Skeletal muscle tissue (tissue), 4 donors: ENCODE results near the gene SLC13A5. TPM values are rescaled to one million over a fixed set of nuclear protein-coding genes. Genes with fewer than 3 reads are reported as not detected.

Experiments used
- H3K27ac ChIP-seq: one replicate; pipeline ENCODE4 v1.7.0; 2013; ENCODE audit warnings: mild to moderate bottlenecking, low read depth, low read length, inconsistent platforms
- H3K27me3 ChIP-seq, 3 donors: one replicate each; pipeline ENCODE4 v1.7.0; 2013; ENCODE audit warnings: low read length in 3 of 3; ENCODE audit not compliant: control insufficient read depth in 3 of 3, insufficient read depth in 3 of 3
- H3K36me3 ChIP-seq, 3 donors: one replicate each; pipeline ENCODE4 v1.7.0; 2013; ENCODE audit warnings: low read length in 3 of 3; ENCODE audit not compliant: control insufficient read depth in 3 of 3, insufficient read depth in 3 of 3
- H3K4me1 ChIP-seq, 3 donors: one replicate each; pipeline ENCODE4 v1.7.0; 2013; ENCODE audit warnings: low read length in 3 of 3, mild to moderate bottlenecking in 3 of 3; ENCODE audit not compliant: control insufficient read depth in 3 of 3, insufficient read depth in 3 of 3
- H3K4me3 ChIP-seq, 3 donors: one replicate each; pipeline ENCODE4 v1.7.0; 2013; ENCODE audit warnings: low read length in 3 of 3
- H3K9ac ChIP-seq, 3 donors: one replicate each; pipeline ENCODE4 v1.7.0; 2013; ENCODE audit warnings: low read length in 3 of 3, mild to moderate bottlenecking in 3 of 3, moderate library complexity in 2 of 3, low read depth in 1 of 3
- H3K9me3 ChIP-seq, 3 donors: one replicate each; pipeline ENCODE4 v1.7.0; 2013; ENCODE audit warnings: low read length in 3 of 3; ENCODE audit not compliant: control insufficient read depth in 3 of 3
- total RNA-seq: library from RNA; depleted of rRNA; stranded (reverse); fragments of >200 nt; gene quantifications from one replicate; pipeline ENCODE4 v1.2.3, GENCODE V29; 2014
- donor health status: Osteomylitis.

Gene SLC13A5
- total RNA-seq, 1 donor from 2014 or later: not detected

DNA sequence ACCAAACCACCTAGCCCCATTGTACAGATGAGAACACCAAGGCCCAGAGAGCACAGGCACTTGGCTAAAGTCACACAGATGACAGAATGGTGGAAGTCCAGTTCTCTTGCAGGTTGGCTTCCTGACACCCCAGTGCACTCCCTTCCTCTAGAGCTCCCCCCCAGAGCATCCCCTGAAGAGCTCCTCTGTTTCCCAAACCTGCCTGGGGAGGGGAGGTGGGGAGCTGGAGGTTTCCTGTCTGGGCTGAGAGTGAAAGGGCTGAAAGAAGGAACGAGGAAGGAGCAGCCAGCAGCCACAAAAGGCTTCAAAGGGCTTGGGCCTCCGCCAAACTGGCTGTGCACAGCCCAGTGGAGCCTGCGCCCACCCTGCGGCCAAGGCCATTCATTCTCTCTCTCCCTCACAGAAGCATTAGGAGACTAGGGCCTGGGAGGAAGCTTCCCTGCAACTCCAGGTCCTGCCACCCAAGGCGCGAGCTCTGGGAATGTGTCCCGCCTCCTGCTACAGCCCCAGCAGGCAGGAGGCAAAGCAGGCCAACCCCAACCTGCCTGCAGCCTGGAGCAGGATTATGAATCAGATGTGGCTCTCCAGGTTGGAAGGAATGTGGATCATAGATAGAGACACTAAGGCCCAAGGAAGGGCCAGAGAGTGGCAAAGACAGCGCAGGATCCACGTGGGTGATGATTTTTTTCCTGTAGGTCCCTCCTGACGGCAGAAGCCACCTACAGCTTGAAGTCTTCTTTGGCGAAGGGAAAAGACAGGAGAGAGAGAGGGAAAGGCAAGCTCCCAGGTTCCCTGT is 913 bp downstream of the SLC13A5 start:
- H3K9me3 ChIP-seq: peaks cover 3 to 7% (median 3%) of the 10 kb centered on the region in 3 donors
- H3K4me1 ChIP-seq: peaks cover 0 to 8% (median 4%) of the 10 kb centered on the region in 3 donors
- H3K4me3 ChIP-seq: no peak overlapping the region

DNA sequence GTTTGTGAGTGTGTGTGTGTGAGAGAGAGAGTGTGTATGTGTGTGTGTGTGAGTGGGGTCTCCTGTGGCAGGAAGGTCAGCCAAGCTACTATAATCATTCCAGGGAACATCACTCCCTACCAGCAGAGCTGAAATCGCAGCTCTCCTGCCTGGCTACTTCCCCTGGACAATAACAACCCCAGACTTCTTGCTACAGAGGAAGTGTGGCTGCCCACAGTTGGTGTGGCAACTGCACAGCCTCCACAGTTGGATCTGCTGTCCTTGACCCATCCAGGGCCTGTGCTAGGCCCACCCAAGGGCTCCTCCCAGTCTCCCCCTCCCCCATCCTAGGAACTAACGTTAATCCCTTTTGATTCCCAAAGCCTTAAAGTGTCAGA is 1.5 kb downstream of the SLC13A5 start:
- Histone ChIP-seq H3K9ac (no peak overlapping the region), H3K27me3 (peaks cover 32 to 52% (median 49%) of the 10 kb centered on the region in 3 donors), H3K4me1 (peaks cover 0 to 8% (median 4%) of the 10 kb centered on the region in 3 donors), H3K4me3 (no peak overlapping the region), H3K27ac (no peak overlapping the region), H3K36me3 (no peaks in the 10 kb centered on the region), H3K9me3 (peaks cover 3 to 7% (median 3%) of the 10 kb centered on the region in 3 donors)

More for the DNA sequence above, 913 bp downstream of the SLC13A5 start:
- Histone ChIP-seq H3K9ac (no peak overlapping the region), H3K27ac (no peak overlapping the region), H3K27me3 (peaks cover 28 to 48% (median 45%) of the 10 kb centered on the region in 3 donors), H3K36me3 (no peaks in the 10 kb centered on the region)

DNA sequence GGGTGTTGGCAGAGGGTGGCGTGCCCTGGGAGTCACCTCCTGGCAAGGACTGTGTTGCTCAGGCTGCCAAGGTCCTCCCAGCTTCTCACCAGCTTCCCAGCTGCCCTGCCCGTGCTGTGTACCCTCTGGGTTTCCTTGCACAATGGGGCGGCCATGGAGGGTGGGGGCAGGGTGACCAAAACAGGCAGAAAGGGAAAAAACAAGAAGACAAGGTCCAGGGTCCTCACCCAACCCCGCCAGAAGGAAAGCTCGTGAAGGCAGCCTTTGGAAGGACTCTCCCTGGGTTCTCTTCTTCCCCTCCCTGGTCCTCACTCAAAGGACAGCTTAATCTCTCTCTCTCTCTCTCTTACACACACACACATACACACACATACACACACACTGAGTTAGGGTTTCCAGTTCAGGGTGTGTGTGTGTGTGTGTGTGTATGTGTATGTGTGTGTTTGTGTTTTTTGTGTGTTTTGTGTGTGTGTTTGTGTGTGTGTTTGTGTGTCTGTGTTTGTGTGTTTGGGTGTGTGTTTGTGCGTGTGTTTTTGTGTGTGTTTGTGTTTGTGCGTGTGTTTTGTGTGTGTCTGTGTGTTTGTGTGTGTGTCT is 2.0 kb downstream of the SLC13A5 start:
- H3K27me3 ChIP-seq: peaks cover 36 to 57% (median 54%) of the 10 kb centered on the region in 3 donors
- H3K27ac ChIP-seq: no peak overlapping the region
- no peak overlapping the region for H3K4me3 ChIP-seq
- peaks cover 0 to 8% (median 4%) of the 10 kb centered on the region in 3 donors for H3K4me1 ChIP-seq
- peaks cover 3 to 7% (median 3%) of the 10 kb centered on the region in 3 donors for H3K9me3 ChIP-seq
- H3K36me3 ChIP-seq: no peaks in the 10 kb centered on the region
- H3K9ac ChIP-seq: no peak overlapping the region

DNA sequence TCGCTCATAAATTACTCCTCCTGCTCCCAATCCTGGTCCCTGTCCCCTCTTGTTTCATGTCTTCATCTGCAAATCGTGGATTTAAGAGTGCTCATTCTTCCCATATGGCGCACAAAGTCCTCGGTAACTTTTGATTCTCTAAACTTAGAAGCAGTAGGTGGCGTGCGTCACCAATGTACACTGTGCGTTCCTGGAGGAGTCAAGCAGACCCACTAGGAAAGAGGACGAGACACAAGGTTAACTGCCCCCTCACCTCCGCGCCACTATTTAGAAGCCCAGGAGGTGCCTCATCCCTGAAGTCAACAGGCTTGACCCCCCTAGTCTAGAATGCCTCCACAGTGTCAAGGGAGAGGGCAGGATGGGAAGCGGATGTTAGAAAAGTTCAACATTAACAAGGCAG is 2.9 kb downstream of the SLC13A5 start:
- H3K27me3 ChIP-seq: peaks cover 43 to 62% (median 56%) of the 10 kb centered on the region in 3 donors

GRCh38 chr17:6708357-6708961 is 4.7 kb downstream of the SLC13A5 start:
- Histone ChIP-seq H3K36me3 (no peaks in the 10 kb centered on the region), H3K4me1 (peaks cover 0 to 8% (median 4%) of the 10 kb centered on the region in 3 donors), H3K27me3 (peaks cover 42 to 60% (median 52%) of the 10 kb centered on the region in 3 donors), H3K4me3 (no peak overlapping the region), H3K9ac (no peak overlapping the region), H3K9me3 (no peaks in the 10 kb centered on the region), H3K27ac (no peak overlapping the region)

More for the DNA sequence above, 2.9 kb downstream of the SLC13A5 start:
- no peak overlapping the region for H3K4me3 ChIP-seq
- H3K4me1 ChIP-seq: peaks cover 0 to 8% (median 4%) of the 10 kb centered on the region in 3 donors
- H3K27ac ChIP-seq: no peak overlapping the region
- H3K36me3 ChIP-seq: no peaks in the 10 kb centered on the region
- H3K9me3 ChIP-seq: peaks cover 3 to 4% (median 3%) of the 10 kb centered on the region in 3 donors
- H3K9ac ChIP-seq: no peak overlapping the region

GRCh38 chr17:6706996-6707395 is 6.2 kb downstream of the SLC13A5 start:
- H3K27ac ChIP-seq: no peak overlapping the region
- peaks cover 35 to 55% (median 47%) of the 10 kb centered on the region in 3 donors for H3K27me3 ChIP-seq
- H3K4me1 ChIP-seq: no peaks in the 10 kb centered on the region
- H3K4me3 ChIP-seq: no peak overlapping the region
- H3K9me3 ChIP-seq: no peaks in the 10 kb centered on the region
- H3K9ac ChIP-seq: no peak overlapping the region
- no peaks in the 10 kb centered on the region for H3K36me3 ChIP-seq

GRCh38 chr17:6706499-6706898 is 6.7 kb downstream of the SLC13A5 start:
- Histone ChIP-seq H3K9me3 (no peaks in the 10 kb centered on the region), H3K4me3 (no peak overlapping the region), H3K4me1 (no peaks in the 10 kb centered on the region), H3K9ac (no peak overlapping the region), H3K27ac (no peak overlapping the region), H3K36me3 (no peaks in the 10 kb centered on the region), H3K27me3 (peaks cover 30 to 50% (median 42%) of the 10 kb centered on the region in 3 donors)

- Histone ChIP-seq H3K9me3 (no peaks in the 10 kb centered on the region), H3K9ac (no peak overlapping the region), H3K36me3 (no peaks in the 10 kb centered on the region), H3K4me3 (no peak overlapping the region), H3K27ac (no peak overlapping the region), H3K27me3 (peaks cover 29 to 37% (median 30%) of the 10 kb centered on the region in 3 donors), H3K4me1 (no peaks in the 10 kb centered on the region)
Observed at GRCh38 chr17:6704470-6705052, 8.6 kb downstream of the SLC13A5 start.

DNA sequence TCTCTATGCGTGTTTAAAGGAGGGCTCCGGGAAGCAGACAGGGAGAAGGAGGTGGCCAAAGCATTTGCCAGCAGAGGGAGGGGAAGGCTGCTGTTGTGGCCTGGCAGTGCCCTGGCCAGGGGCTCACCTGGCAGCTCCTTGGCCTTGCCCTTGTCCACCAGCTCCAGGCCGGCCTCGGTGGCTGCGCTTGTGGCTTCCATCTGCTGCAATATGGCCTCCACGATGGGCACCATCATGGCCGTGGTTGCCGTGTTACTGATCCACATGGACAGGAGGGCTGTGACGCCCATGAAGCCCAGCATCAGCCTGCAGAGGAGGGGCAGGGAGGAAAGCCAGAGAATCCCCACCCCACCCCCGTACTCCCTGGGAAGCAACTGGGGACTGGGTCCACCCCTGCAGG is 9.4 kb downstream of the SLC13A5 start:
- Histone ChIP-seq H3K27ac (no peak overlapping the region), H3K4me3 (no peak overlapping the region), H3K36me3 (no peaks in the 10 kb centered on the region), H3K27me3 (peaks cover 29 to 35% (median 30%) of the 10 kb centered on the region in 3 donors), H3K4me1 (no peaks in the 10 kb centered on the region), H3K9ac (no peak overlapping the region), H3K9me3 (no peaks in the 10 kb centered on the region)
